ENCODE results near the gene FYB2. TPM values are rescaled to one million over a fixed set of nuclear protein-coding genes. Genes with fewer than 3 reads are reported as not detected.
"Not testable (repeated sequence)": the region's sequence is repeated elsewhere in the genome, so short reads cannot be mapped to it uniquely, and the experiment has no call there.

The FYB2 gene
- total and polyA plus RNA-seq, 7 donors, result 1.4 to 2.3 (median 1.8) TPM; not detected in 4

GRCh38 chr1:56780128-56780750 lies 39.0 kb downstream of the FYB2 start:
- Histone ChIP-seq H3K27me3 (no peaks in the 10 kb centered on the region), H3K9me3 (no peaks in the 10 kb centered on the region), H3K4me1 (no peaks in the 10 kb centered on the region), H3K4me3 (no peak overlapping the region), H3K27ac (no peak overlapping the region), H3K36me3 (no peaks in the 10 kb centered on the region)
- DNase-seq, result no peak
- TF ChIP-seq, protein P1, sequence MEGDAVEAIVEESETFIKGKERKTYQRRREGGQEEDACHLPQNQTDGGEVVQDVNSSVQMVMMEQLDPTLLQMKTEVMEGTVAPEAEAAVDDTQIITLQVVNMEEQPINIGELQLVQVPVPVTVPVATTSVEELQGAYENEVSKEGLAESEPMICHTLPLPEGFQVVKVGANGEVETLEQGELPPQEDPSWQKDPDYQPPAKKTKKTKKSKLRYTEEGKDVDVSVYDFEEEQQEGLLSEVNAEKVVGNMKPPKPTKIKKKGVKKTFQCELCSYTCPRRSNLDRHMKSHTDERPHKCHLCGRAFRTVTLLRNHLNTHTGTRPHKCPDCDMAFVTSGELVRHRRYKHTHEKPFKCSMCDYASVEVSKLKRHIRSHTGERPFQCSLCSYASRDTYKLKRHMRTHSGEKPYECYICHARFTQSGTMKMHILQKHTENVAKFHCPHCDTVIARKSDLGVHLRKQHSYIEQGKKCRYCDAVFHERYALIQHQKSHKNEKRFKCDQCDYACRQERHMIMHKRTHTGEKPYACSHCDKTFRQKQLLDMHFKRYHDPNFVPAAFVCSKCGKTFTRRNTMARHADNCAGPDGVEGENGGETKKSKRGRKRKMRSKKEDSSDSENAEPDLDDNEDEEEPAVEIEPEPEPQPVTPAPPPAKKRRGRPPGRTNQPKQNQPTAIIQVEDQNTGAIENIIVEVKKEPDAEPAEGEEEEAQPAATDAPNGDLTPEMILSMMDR (IDR thresholded peaks at IDR 0.05), result no peak
- no peak for TF ChIP-seq EP300 (IDR thresholded peaks at IDR 0.05)
- no peak for TF ChIP-seq POLR2A (IDR thresholded peaks at IDR 0.05)
- no peak for TF ChIP-seq POLR2AphosphoS5 (IDR thresholded peaks at IDR 0.05)
- WGBS, 2 donors, result 49 to 86% methylated on average over 3 of the region's 3 CpGs
- intact Hi-C loops (cut with DNase I), result no loop called here

- H3K9me3 ChIP-seq, result no peaks in the 10 kb centered on the region
- H3K27ac ChIP-seq, result no peak overlapping the region
- 48 to 79% methylated on average over 1 of the region's 1 CpG for WGBS, 2 donors
- no peaks in the 10 kb centered on the region for H3K36me3 ChIP-seq
- no peak for DNase-seq
- intact Hi-C loops (cut with DNase I), result no loop called here
- no peaks in the 10 kb centered on the region for H3K4me1 ChIP-seq
- no peaks in the 10 kb centered on the region for H3K27me3 ChIP-seq
- H3K4me3 ChIP-seq, result no peak overlapping the region
- TF ChIP-seq POLR2AphosphoS5 (IDR thresholded peaks at IDR 0.05), result no peak
- TF ChIP-seq, protein P1 (IDR thresholded peaks at IDR 0.05), result no peak
- TF ChIP-seq POLR2A (IDR thresholded peaks at IDR 0.05), result no peak
- TF ChIP-seq EP300 (IDR thresholded peaks at IDR 0.05), result no peak
Measured at GRCh38 chr1:56777972-56778371, 41.2 kb downstream of the FYB2 start.

DNA sequence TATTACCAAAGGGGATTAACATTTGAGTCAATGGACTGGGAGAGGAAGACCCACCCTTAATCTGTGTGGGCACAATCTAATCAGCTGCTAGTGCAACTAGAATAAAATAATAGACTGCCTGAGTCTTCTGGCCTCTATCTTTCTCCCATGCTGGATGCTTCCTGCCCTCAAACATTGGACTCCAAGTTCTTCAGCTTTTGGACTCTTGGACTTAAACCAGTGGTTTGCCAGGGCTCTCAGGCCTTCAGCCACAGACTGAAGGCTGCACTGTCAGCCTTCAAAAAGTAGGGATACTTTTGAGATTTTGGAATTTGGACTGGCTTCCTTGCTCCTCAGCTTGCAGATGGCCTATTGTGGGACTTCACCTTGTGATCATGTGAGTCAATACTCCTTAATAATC lies 44.5 kb downstream of the FYB2 start:
- DNase-seq; H3K27ac ChIP-seq; intact Hi-C loops (cut with DNase I); H3K9me3 ChIP-seq; H3K4me1 ChIP-seq; H3K4me3 ChIP-seq; H3K36me3 ChIP-seq; H3K27me3 ChIP-seq: not testable (repeated sequence)

- H3K36me3 ChIP-seq, result no peaks in the 10 kb centered on the region
- no peak overlapping the region for H3K4me3 ChIP-seq
- no peak overlapping the region for H3K27ac ChIP-seq
- no peaks in the 10 kb centered on the region for H3K27me3 ChIP-seq
- intact Hi-C loops (cut with DNase I), result no loop called here
- no peak for DNase-seq
- H3K4me1 ChIP-seq, result no peaks in the 10 kb centered on the region
- no peaks in the 10 kb centered on the region for H3K9me3 ChIP-seq
- TF ChIP-seq, protein P1 (IDR thresholded peaks at IDR 0.05), result no peak
- TF ChIP-seq EP300 (IDR thresholded peaks at IDR 0.05) (no peak), POLR2A (IDR thresholded peaks at IDR 0.05) (no peak), POLR2AphosphoS5 (IDR thresholded peaks at IDR 0.05) (no peak)
- WGBS, 2 donors, result 47 to 48% methylated on average over 6 of the region's 6 CpGs
Measured at GRCh38 chr1:56774067-56774609, 45.1 kb downstream of the FYB2 start.

GRCh38 chr1:56773341-56774066 lies 45.7 kb downstream of the FYB2 start:
- no peaks in the 10 kb centered on the region for H3K9me3 ChIP-seq
- intact Hi-C loops (cut with DNase I), result no loop called here
- WGBS, 2 donors, result 84 to 91% methylated on average over 2 of the region's 2 CpGs
- H3K27ac ChIP-seq, result no peak overlapping the region
- DNase-seq, result no peak
- no peaks in the 10 kb centered on the region for H3K36me3 ChIP-seq
- H3K4me1 ChIP-seq, result no peaks in the 10 kb centered on the region
- no peak for TF ChIP-seq POLR2A (IDR thresholded peaks at IDR 0.05)
- TF ChIP-seq, protein P1 (IDR thresholded peaks at IDR 0.05), result no peak
- TF ChIP-seq EP300 (IDR thresholded peaks at IDR 0.05), result no peak
- TF ChIP-seq POLR2AphosphoS5 (IDR thresholded peaks at IDR 0.05), result no peak
- H3K27me3 ChIP-seq, result no peaks in the 10 kb centered on the region
- no peak overlapping the region for H3K4me3 ChIP-seq

Data from sigmoid colon (tissue), 7 donors.